Superior temporal gyrus (tissue), 1 donor: ENCODE data around the gene TTLL10.
A peak's percentile ranks its signal among the peaks of the same experiment; 100 is the strongest.
"Not testable (repeated sequence)": the region's sequence is repeated elsewhere in the genome, so short reads cannot be mapped to it uniquely, and the experiment has no call there.

ENCODE experiments used
- DNase-seq: peaks from one replicate; pipeline ENCODE4 v3.0.0-alpha.2; 2016; ENCODE audit errors: extremely low spot score

The TTLL10 gene

GRCh38 chr1:1171546-1172340 is 1.9 kb upstream of the TTLL10 start:
- DNase-seq, result no peak

DNA sequence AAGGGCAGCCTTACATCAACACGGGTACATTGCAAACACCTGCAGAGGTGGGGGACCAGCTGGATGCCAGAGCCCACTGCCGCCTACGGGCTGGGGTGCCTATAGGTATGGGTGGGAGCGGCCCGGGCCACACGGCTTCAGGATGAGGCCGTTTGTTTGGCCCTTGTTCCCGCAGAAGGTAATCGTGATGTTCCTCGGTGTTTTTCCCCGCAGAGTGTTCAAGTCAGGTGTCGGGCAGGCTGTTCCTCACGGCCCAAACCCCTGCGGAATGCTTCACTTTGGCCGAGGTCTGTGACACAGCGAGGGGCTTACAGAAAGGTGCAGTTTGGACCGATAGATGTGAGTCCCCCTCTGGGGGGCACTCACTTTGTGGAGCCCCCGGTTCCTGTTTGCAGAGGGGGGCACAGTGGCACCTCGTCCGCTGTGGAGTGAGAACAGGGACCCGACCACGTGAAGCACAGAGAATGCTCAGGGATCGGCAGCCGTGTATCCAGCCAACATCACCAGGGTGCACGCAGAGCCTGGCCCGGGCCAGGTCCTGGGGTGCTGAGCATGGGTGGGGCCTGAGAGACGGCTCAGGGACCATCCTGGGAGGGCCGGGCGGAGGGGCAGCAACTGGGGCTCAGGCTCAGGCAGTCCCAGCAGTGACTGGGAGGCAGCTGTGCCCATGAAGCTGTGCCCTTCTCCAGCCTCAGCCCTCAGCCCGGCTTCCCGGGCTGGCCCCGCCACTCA is 453 bp upstream of the TTLL10 start:
- DNase-seq, result no peak

DNA sequence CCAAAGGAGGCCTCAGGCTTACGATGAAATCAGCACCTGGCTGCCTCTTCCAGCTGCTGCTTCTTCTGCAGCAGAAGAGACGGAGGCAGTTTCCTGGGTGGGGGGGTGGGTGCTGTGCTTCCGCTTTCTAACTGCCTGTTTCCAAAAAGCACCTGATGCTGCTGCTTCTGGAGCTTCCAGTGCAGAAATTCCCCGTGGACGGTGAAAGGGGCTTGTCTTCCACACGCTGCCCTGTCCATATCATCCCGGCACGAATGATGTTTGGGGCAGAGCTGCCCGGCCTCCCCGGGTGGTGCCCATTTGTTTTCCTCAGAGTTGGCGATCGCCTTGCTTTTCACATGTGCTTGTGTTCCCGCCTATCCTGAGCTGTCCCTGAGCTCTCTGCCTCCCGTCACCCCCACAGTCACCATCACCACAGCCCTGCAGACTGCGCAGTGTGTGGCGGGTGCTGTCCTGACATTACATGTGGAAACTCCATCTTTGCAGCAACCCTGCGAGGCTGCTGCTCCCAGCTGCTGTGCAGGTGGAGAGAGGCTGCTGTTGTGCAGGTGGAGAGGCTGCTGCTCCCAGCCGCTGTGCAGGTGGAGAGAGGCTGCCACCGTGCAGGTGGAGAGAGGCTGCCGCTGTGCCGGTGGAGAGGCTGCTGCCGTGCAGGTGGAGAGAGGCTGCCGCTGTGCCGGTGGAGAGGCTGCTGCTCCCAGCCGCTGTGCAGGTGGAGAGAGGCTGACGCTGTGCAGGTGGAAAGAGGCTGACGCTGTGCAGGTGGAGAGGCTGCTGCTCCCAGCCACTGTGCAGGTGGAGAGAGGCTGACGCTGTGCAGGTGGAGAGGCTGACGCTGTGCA is 1.8 kb downstream of the TTLL10 start:
- no peak for DNase-seq

GRCh38 chr1:1176063-1176761 is 2.5 kb downstream of the TTLL10 start:
- not testable (repeated sequence) for DNase-seq

GRCh38 chr1:1176931-1177330 is 3.3 kb downstream of the TTLL10 start:
- no peak for DNase-seq

DNA sequence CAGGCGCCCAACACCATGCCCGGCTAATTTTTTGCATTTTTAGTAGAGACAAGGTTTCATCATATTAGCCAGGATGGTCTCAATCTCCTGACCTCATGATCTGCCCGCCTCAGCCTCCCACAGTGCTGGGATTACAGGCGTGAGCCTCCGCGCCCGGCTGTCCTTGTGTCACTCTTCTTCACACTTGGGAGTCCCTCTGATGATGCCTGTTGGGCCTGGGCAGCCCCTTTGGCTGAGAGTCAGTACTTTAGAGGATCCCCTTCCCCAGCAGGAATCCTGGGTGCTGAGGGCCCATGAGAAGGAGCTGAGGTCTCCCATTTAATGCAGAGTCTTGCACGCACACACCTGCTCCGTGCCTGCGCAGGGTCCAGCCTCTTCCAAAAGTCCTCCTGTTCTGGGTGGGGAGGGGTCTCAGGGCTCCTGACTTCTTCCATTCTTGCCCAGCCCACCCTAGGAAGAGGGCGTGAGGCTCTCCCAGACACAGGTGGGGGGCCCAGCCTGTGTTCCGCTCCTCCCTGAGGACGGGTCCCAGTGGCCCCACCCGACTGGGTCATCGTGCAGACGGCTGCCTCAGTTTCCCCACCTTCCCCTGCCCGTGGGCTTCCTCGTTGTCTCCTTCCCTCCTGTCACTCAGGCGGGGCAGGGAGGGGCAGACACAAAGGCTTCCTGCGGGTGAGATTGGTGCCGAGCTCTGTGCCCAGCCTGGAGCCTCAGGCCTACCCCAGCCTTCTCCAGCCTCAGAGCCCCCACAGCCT is 3.9 kb downstream of the TTLL10 start:
- DNase-seq, result no peak

DNA sequence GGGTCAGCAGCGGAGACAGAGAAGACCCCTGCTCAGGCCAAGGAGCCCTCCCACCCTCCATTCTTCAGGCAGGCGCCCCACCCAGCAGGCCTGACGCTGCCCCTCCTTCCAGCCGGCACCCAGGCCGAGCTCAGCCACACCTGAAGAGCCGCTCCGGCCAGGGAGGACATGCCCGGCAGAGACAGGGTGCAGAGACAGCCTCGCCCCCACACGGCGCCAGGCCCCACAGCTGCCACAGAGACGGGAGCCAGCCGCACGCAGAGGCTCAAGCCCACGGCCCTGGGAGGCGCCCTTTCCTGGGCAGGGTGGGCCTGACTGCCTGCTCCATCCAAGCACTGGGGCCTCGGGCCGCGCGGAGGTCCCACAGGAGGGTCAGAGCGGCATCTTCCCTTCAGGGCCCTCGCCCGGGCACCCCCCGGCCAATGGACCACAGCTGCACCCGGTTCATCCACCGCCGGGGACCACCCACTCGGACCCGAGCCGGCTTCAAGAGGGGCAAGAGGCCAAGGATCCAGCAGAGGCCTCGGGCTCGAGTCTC is 5.2 kb downstream of the TTLL10 start:
- DNase-seq, result no peak

GRCh38 chr1:1179346-1179982 is 5.8 kb downstream of the TTLL10 start:
- DNase-seq, result no peak

DNA sequence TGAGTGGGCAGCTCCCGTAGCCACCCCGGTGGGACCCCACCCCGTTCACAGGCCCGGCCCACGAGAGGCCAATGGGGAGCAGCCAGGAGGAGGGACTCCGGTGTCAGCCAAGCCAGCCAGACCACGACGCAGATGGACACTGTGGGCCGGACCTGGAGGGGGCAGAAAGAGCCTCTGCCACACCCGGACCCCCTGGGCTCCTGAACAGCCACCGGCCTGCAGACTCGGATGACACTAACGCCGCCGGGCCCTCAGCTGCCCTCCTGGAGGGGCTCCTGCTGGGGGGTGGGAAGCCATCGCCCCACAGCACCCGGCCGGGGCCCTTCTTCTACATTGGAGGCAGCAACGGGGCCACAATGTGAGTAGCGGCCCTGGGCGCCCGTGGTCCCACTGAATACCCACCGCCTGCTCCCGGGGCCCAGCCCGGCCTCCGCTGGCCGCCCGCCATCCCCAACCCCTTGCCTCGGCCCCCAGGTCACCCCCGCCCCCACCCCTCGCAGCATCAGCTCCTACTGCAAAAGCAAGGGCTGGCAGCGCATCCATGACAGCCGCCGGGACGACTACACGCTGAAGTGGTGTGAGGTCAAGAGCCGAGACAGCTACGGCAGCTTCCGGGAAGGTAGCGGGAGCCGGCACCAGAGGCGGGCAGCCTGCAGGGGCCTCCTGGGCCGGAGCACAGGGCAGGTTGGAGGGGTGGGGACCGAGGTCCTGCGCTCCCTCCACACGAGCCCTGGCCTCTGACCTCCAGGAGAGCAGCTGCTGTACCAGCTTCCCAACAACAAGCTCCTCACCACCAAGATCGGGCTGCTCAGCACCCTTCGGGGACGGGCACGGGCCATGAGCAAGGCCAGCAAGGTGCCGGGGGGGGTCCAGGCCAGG is 6.5 kb downstream of the TTLL10 start:
- no peak for DNase-seq

DNA sequence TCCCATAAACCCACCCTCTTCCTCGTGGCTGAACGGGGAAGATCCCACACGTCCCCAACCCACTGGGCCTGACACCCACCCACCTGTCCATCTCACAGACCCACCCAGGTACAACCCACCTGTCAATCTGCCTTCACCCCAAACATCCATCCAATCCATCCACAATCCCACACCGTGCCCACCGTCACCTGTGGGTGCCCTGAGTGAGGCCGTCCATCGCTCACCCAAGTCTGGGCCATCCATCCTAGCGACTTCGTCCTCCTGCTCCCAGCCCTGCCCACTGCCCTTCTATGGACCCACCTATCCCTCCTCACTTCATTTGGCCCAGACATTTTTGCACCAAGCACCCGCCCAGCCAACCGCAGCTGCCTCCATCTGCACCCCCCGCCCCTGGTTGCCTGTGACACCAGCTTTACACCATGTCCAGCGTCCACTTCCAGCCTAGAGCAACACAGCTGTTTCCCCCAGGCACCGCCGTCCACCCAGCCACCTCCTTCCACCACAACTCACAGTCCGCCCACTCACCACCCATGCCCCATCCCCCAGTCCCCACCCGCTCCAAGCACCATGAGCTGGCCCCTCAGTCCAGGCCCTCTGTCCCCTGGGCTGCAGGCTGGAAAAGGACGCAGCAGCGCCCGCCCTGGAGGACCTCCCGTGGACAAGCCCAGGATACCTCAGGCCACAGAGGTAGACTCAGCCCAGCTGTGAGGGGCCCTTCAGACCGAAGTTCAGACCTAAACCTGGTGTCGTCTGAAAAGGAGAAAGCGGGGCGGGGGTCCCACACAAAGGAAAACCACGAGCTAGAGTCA is 7.7 kb downstream of the TTLL10 start:
- no peak for DNase-seq

DNA sequence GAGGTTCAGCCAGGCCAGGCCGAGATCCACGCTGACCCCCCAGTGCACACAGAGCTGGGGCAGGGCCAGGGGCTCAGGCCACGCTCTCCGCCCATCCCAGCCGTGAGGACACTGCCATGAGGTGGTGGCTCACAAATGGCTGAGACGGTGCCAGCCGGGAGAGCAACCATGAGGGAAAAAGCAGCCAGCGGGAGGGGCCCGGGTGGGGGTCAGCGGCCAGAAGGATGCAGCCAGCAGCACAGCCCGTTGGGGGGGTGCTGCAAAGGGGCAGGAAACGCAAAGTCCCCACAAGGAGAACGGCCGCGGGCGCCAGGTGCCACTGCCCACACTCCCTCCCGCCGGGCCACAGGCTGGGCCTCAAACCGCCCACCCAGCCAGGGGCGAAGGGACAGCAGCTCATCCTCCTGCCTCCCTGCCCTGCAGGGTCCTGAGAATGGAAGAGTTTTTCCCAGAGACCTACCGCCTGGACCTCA is 8.3 kb downstream of the TTLL10 start:
- no peak for DNase-seq

GRCh38 chr1:1182491-1183220 is 9.0 kb downstream of the TTLL10 start:
- DNase-seq, result no peak

- no peak for DNase-seq
These were observed 9.6 kb downstream of the TTLL10 start for GRCh38 chr1:1183221-1183747.

GRCh38 chr1:1183833-1184775 is 10.4 kb downstream of the TTLL10 start:
- no peak for DNase-seq

DNA sequence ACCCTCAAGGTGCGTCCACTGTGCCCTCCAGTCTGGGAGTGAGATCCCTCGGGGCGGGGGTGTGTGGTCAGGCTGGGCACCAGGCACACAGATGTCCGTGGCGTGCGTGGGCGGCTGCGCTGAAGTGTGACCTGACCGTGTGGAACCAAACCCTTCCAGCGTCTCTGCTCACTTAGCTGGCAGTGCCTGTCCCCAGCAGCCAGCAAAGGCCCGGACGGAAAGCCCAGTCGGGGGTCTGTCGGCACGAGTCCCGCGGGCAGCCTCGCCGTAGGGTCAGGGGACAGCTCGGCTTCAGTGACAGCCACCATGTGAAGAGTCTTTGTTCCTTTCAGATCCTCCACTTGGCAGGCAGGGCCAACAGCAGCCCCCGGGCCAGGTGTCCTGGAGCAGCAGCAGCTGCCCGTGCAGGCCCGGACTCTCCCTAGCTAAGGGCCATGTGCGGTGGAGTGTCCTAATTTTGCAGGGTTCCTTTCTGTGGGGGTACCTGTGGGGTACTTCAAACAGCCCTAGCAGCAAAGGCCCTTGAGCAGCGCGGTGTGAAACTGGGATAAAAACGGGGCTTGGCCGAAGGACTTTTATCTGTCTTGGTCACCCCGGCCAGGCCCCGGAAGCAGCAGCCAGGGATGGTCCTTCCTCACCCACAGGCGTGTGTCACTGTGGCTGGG is 11.6 kb downstream of the TTLL10 start:
- peak; percentile 45 for DNase-seq

DNA sequence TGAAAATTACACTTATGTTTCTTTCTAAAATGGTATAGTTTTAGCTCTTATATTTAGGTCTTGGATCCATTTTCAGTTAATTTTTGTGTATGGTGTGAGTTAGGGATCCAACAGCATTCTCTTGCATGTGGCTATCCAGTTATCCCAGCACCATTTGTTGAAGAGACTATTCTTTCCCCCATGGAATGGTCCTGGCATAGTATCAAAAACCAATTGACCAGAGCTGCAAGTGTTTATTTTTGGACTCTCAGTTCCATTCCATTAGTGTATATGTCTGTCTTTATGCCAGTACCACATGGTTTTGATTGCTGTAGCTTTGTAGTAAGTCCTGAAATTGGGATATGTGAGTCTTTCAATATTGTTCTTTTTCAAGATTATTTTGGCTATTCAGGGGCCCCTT is 14.3 kb downstream of the TTLL10 start:
- no peak for DNase-seq
